ENCODE data around the gene PKP3.
"Not testable (repeated sequence)": the region's sequence is repeated elsewhere in the genome, so short reads cannot be mapped to it uniquely, and the experiment has no call there.

The PKP3 gene

GRCh38 chr11:359181-359714, 34.8 kb upstream of the PKP3 start:
- no peak overlapping the region for H3K4me2 ChIP-seq (ENCODE audit: low read length)
- no peak overlapping the region for H2AFZ ChIP-seq
- H3K4me1 ChIP-seq, result no peaks in the 10 kb centered on the region
- H3K27ac ChIP-seq, result no peak overlapping the region
- no peaks in the 10 kb centered on the region for H3K27me3 ChIP-seq (ENCODE audit: control insufficient read depth, insufficient read depth, low read length)
- no peak overlapping the region for H3K9ac ChIP-seq
- no peak overlapping the region for H3K4me3 ChIP-seq (ENCODE audit: low read depth, low read length)
- H3K79me2 ChIP-seq, result no peaks in the 10 kb centered on the region
- no peak for TF ChIP-seq CTCF (IDR thresholded peaks at IDR 0.05)
- H3K36me3 ChIP-seq (ENCODE audit: control insufficient read depth, insufficient read depth, low read length), result no peaks in the 10 kb centered on the region
- H3K9me3 ChIP-seq (ENCODE audit: control insufficient read depth, low read length), result no peaks in the 10 kb centered on the region

GRCh38 chr11:360326-361280, 33.4 kb upstream of the PKP3 start:
- Histone ChIP-seq H3K4me2 (ENCODE audit: low read length) (no peak overlapping the region), H3K9me3 (ENCODE audit: control insufficient read depth, low read length) (no peaks in the 10 kb centered on the region), H2AFZ (no peak overlapping the region), H3K27ac (no peak overlapping the region), H3K27me3 (ENCODE audit: control insufficient read depth, insufficient read depth, low read length) (no peaks in the 10 kb centered on the region), H3K4me3 (ENCODE audit: low read depth, low read length) (no peak overlapping the region), H3K4me1 (no peaks in the 10 kb centered on the region), H3K9ac (no peak overlapping the region), H3K36me3 (ENCODE audit: control insufficient read depth, insufficient read depth, low read length) (no peaks in the 10 kb centered on the region), H3K79me2 (no peaks in the 10 kb centered on the region)
- TF ChIP-seq CTCF (IDR thresholded peaks at IDR 0.05), result no peak

GRCh38 chr11:362642-363442, 31.2 kb upstream of the PKP3 start:
- no peak overlapping the region for H3K4me2 ChIP-seq (ENCODE audit: low read length)
- no peak overlapping the region for H3K4me3 ChIP-seq (ENCODE audit: low read depth, low read length)
- no peak for TF ChIP-seq CTCF (IDR thresholded peaks at IDR 0.05)
- no peaks in the 10 kb centered on the region for H3K4me1 ChIP-seq
- no peak overlapping the region for H2AFZ ChIP-seq
- H3K79me2 ChIP-seq, result no peaks in the 10 kb centered on the region
- H3K27me3 ChIP-seq (ENCODE audit: control insufficient read depth, insufficient read depth, low read length), result no peaks in the 10 kb centered on the region
- no peaks in the 10 kb centered on the region for H3K36me3 ChIP-seq (ENCODE audit: control insufficient read depth, insufficient read depth, low read length)
- no peak overlapping the region for H3K9ac ChIP-seq
- H3K9me3 ChIP-seq (ENCODE audit: control insufficient read depth, low read length), result no peaks in the 10 kb centered on the region
- no peak overlapping the region for H3K27ac ChIP-seq

GRCh38 chr11:363443-363805, 30.6 kb upstream of the PKP3 start:
- not testable (repeated sequence) for H3K27me3 ChIP-seq (ENCODE audit: control insufficient read depth, insufficient read depth, low read length); H3K9me3 ChIP-seq (ENCODE audit: control insufficient read depth, low read length); H3K4me2 ChIP-seq (ENCODE audit: low read length); H3K4me3 ChIP-seq (ENCODE audit: low read depth, low read length); H3K9ac ChIP-seq; H3K27ac ChIP-seq; H3K36me3 ChIP-seq (ENCODE audit: control insufficient read depth, insufficient read depth, low read length); H2AFZ ChIP-seq; H3K4me1 ChIP-seq; H3K79me2 ChIP-seq
